HCEC 1CT (cell line): ENCODE results near the gene FMOD.
A peak's percentile ranks its signal among the peaks of the same experiment; 100 is the strongest.

Source experiments
- DNase-seq: peaks from one replicate; pipeline ENCODE4 v3.0.0-alpha.2; 2017

The FMOD gene

DNA sequence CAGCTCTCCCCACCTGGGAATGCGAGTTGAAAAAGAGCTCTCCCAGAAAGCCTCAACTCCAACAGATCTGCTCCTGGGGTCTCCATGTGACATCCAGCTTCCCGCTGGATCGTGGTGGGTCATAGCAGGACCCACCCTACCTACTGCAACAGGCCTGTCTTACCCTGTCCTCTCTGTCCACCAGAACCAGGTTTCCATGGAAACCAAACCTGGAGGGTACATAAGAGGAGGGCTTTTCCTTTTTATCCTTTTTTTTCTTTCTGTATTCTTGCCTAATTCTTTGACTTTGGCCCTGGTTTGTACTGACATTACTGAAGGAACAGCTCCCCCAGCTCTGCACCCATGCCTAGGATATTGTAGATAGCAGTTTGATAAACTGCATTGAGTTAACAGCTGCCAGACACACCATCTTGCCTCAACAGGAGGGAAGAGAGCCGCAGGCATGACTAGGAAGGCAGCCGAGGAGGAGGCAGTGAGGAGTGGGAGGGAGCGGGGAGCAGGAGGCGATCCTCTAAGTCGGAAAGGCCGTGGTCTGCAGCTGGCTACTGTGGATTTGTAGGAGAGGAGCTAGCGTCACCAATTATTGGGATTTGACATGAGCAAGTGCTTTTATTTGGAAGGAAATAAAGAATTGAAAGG lies 9.7 kb upstream of the FMOD start:
- no peak for DNase-seq

DNA sequence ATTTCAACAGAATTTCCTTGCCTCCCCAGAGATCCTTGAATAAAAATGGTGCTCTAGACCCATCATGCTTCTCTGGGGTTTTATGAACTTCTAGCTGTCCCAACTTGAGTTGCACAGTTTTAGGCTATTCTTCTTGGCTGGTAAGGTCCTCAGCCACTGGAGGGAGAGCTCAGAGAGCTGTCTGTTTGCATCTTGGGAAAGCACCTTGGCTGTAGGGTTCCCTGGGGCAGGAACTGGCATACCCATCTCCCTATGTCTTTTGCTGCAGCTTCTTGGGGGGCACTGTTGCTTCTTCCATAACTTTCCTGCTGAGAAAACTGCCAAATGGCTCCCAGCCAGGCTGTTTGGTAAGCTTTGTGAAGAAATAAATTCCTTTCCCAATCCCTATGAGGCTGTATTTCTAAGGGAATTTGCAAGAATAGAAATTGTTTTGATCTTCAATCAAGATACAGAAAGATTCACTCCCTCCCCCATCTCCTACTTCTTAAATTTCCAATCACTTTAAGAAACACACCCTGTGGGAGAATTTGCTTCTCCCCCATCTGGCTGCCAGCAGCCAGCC lies 8.2 kb upstream of the FMOD start:
- DNase-seq = no peak

DNA sequence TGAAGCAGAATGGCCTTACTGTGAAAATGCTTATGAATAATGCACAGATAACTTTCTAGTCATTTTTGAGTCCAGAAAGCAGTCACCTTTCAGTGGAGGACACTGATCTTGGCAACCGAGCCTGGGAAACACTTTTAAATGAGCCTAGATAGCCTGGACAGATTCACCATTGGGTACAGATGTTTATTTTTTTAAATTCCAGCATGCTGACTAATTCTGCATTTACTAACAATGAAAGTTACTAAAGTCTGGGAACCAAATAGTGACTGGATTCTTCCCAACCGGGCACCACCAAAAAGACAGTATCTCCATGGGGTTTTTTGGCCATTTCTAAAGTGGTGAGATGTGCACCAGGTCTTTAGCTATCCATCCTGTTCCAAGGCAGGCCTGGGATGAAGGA lies 3.3 kb upstream of the FMOD start:
- peak; percentile 75 for DNase-seq

DNA sequence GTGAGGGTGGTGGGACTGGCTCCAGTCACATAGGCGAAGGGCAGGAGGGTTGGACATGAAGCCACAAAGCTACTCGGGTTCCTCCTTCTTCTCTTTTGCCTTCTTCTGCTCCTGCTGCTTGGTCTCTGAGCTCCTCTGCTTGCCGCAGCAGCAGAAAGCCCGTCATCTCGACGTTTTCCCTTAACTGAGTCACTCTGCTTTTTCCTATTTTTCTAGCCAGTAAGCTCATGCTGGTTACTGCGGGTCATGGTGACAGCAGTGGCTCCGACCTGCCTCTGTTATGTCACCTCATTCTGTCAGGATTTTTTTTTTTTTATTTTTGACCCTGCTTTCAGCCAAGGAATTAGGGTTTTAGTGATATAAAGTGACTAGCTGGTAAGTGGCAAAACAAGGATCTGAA lies 2.6 kb upstream of the FMOD start:
- no peak for DNase-seq

DNA sequence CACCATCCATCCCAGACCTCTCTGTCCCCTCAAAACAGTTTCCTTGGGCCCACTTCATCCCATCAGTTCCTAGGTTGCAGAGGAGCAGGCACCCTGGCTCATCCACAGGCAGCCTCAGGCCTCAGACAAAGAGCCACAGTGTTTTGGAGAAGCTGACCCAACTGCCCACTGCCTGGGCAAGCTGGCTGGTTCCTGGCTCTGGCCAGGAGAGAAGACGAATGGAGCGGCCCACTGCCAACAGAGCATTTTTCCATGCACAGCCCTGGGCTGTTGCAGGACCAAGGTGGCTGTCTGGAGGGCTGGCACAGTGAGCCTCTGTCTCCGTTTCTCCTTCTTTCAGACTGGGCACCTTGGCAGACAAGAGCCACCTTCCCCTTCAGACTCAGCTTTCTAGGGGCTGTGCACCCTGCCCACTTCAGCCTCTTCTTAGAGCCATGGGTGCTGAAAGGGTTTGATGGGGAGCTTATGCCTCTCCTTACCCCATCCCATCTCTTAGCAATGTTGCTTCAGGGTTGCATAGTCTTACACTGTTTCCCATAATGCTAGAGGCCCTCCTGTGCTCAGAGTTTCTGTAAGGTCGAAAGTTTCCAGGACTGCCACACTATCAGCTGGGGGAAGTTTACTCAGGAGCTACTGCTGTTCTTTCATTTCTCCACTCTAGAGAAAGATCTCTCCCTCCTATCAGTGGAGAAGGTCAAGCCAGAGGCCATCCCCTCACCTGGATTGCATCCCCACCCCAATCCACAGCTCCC lies 973 bp downstream of the FMOD start:
- no peak for DNase-seq

DNA sequence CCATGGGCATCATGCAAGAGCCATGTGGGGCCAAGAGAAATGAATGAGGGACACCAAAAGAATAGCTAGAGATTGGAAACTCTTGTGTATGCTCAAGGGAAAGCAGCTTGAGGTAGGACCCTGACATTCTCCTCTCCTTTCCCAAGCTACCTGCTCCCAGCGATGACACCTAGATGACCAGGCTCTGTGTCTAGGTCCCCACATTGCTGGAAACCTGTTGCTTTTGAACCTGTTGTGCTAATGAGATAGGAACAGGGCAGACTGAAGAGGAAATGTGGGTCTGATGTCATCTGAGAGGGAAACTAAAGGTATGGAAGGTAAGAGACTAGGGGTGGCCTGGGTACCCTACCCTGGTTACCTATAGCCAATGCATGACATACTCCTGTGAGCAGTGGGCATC lies 1.8 kb downstream of the FMOD start:
- DNase-seq = no peak

DNA sequence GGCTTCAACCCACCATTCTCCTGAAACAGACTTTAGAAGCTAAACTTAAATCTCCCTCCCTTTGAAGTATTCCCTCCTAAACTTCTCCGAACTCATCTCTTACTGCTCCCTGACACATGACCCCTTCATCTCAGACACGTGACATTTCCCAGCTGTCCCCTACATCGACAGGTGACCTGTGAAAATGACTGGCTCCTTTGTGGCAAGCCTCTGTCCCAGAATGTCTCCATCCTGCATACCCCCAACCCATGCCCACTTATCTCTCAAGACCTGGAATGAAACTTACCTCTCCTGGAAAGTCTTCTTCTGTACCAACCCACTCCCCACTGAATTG lies 4.2 kb downstream of the FMOD start:
- no peak for DNase-seq

DNA sequence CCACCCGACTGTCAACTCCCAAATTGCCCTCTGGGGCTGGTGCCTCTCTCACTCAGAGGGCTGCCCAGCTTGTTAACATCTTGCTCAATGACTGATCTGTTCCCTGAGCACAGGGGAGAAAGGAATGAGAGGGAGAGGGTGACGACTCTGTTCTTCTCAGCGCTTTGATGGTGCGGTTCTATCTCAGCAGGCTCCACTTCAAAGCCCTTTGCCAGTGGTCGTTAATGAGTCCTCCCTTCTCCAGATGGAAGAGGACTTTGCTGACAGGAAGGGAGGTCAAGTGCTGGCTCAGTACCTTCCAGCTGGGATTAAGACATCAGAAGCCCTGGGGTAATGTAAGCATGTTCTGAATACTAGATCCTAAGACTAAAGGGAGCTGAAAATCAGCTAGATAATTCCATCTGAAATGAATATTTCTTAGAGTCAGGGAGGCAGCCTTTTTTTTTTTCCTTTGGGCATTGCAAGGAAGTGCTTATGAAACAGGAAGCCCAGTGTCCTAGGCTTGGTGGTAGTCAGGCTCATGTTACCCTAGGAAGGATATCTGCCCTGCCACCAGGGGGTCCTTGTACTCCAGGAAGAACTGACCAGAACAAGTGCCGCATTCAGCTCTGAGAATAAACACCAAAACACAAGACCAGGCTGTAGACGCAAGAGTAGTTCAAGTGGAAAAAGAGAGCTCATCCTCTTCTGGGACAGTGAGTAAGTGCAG lies 4.7 kb downstream of the FMOD start:
- DNase-seq = no peak

DNA sequence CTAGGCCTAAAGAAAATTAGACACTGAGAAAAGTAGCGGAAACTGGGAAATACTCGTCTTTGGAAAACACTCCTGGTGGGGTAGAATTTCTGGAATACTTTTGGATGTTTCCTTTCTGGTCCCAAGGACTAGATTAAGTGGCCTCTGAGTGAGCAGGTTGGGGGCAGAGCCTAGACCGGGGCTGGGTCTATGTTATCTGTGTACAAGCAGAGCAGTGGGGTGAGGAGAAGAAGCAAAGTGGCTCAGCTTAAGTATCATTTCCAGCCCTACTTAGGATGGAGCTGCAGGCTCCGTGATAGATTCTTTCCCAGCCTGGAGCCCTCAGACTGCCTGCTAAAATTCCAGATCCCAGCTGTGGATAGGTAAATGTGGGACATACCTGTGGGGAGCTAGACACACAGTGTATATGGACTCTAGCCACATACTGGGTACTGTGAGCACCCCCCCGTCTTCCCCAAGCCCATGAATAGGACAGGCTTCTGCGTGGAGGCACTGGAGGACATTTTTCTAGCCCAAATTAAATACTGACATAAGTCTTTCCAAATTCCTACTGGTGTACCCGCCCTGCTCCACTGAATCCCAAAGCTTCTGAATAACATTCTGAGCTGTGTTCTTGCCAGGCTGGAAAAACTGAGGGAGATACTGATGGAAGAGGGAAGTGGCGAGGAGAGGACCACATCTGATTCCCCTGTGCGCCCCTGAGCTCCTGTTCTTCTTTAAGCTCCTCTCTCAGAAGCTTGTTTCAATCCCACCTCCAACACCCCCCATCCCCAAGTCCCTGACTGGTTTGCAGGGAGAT lies 6.8 kb downstream of the FMOD start:
- no peak for DNase-seq

DNA sequence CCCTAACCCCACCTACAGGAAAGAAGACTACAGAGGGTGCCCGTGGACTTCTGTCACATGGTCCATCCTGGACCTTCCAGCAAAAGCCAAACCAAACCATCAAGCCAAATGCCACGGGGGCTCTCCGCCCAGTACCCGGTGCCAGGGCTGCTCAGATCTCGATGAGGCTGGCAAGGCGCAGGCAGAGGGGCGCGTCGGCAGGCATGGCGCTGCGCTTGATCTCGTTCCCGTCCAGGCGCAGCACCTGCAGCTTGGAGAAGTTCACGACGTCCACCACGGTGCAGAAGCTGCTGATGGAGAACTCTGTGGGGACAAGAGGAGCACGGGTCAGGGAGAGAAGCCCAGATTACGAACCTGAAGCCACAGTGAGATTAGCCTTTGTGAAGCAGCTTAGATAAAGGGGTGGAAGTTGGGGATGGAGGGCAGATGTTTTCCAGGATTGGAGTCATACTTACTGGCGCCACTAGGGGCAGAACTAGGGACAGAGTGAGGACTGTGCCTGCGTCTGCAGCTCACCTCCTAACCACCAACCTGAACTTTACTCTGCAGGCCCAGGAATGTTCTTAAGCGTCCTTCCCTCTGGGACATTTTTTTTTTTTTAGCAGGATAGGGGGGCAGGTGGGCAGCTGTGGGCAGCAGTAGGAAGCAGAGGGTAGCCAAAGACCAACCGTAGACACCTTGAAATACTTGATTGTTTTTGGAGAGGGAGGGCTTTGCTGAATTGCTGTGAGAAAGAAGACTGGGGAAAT lies 8.6 kb downstream of the FMOD start:
- peak; percentile 30 for DNase-seq

- peak; percentile 65 for DNase-seq
Observed at GRCh38 chr1:203340112-203340790, 10.7 kb downstream of the FMOD start.

DNA sequence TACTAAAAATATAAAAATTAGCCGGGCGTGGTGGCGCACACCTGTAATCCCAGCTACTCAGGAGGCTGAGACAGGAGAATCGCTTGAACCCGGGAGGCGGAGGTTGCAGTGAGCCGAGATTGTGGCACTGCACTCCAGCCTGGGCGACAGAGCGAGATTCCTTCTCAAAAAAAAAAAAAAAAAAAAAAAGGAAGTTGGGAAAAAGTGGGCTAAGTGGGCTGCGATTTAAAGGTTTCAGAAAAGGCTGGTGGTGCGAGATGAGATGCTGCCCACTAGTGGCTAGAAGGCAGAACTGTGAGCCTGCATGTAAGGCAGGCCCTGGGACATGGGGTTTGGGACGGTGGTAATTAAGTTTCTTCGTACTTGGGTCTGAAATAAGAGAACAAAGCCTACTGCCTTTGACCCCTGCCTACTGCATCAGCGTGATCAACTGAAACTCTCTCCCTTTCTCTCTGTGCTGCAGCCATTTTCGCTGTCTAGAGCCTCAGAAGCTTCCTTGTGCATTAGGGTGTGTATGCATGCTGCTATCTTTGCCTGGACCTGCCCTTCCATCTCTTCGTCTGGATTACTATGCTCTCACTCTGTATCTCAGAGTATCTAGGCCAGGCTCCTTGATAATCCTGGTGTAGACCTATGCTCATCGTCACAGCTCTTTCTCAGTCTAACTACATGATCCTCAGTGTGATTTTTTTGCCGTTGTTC lies 12.4 kb downstream of the FMOD start:
- peak; percentile 48 for DNase-seq

DNA sequence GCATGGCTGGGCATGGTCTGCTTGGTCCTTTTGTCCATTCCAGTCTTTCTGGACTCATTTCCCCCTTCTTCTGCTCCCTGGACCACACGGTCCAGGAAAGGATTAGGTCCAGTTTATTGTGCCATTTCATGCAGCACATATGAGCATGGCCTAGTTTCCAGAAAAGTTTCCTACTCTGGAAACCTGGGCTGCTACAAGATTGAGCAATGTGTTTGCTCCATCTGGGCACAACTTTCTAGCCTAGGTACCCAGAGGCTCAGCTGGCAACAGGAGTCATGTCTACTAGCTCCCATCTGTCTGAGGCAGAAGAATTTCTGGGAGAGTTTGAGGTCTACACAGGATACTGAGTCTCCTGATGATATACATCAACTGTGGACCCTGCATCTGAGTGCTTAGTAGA lies 14.8 kb downstream of the FMOD start:
- no peak for DNase-seq

- no peak for DNase-seq
Observed at GRCh38 chr1:203335503-203335902, 15.4 kb downstream of the FMOD start.

- no peak for DNase-seq
Observed at GRCh38 chr1:203331224-203331623, 19.7 kb downstream of the FMOD start.

GRCh38 chr1:203328714-203329122 lies 22.2 kb downstream of the FMOD start:
- no peak for DNase-seq

DNA sequence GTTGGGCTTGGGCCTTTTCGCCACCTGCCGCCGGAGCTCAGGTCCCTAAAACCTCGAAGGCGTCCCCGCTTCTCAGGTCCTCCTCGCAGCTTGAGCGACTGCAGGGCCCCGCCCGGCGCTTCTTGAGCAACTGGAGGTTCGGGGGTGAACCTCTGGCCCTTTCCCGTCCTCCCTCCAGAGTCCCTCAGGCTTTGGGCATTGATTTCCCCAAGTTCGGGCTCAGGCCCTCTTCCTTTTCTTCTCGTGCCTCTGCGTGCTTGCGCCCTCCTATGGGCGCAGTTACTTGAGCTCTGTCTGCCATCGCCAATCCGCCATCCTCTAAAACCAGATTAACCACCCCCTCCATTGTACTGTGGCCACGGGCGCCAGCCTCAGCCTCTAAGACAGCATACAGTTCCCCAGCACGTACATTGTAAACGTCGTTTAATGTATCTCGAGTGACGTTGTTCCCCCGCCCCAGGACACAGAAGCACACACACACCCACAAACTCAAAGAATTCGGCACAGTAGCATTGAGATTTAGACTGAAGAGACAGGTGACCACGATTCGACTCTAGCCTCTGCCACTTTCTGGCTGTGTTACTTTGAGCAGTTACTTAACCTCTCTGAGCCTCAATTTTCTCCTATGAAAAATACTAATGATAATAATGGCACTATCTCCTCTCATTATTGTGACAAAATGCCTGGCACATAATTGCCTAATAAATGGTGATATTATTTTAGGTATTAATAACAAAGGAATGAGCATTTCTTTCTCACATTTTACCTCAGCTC lies 23.1 kb downstream of the FMOD start:
- DNase-seq = peak; percentile 55

GRCh38 chr1:203326830-203327683 lies 23.9 kb downstream of the FMOD start:
- DNase-seq = peak; percentile 78

GRCh38 chr1:203325418-203326091 lies 25.4 kb downstream of the FMOD start:
- DNase-seq = no peak
